ENCODE results near the gene USP15.

The USP15 gene

GRCh38 chr12:62296001-62296400 is 35.8 kb downstream of the USP15 start:
- no peak for DNase-seq (ENCODE audit: low spot score)
- no peak for TF ChIP-seq CTCF (IDR thresholded peaks at IDR 0.05; ENCODE audit: extremely low read depth, missing control alignments)

- TF ChIP-seq CTCF (IDR thresholded peaks at IDR 0.05; ENCODE audit: extremely low read depth, missing control alignments), result no peak
- DNase-seq (ENCODE audit: low spot score), result no peak
These were observed 37.1 kb downstream of the USP15 start for GRCh38 chr12:62297321-62297720.

GRCh38 chr12:62299617-62300016 is 39.4 kb downstream of the USP15 start:
- DNase-seq (ENCODE audit: low spot score), result no peak

GRCh38 chr12:62301080-62301798 is 41.0 kb downstream of the USP15 start:
- TF ChIP-seq CTCF (IDR thresholded peaks at IDR 0.05; ENCODE audit: extremely low read depth, missing control alignments), result no peak
- DNase-seq (ENCODE audit: low spot score), result no peak

More at GRCh38 chr12:62299617-62300016, 39.4 kb downstream of the USP15 start:
- no peak for TF ChIP-seq CTCF (IDR thresholded peaks at IDR 0.05; ENCODE audit: extremely low read depth, missing control alignments)

GRCh38 chr12:62301799-62302133 is 41.6 kb downstream of the USP15 start:
- no peak for TF ChIP-seq CTCF (IDR thresholded peaks at IDR 0.05; ENCODE audit: extremely low read depth, missing control alignments)
- DNase-seq (ENCODE audit: low spot score), result no peak

GRCh38 chr12:62304560-62304959 is 44.4 kb downstream of the USP15 start:
- DNase-seq (ENCODE audit: low spot score), result no peak
- TF ChIP-seq CTCF (IDR thresholded peaks at IDR 0.05; ENCODE audit: extremely low read depth, missing control alignments), result no peak

- DNase-seq (ENCODE audit: low spot score), result no peak
These were observed 45.6 kb downstream of the USP15 start for GRCh38 chr12:62305778-62306177.

More at GRCh38 chr12:62305778-62306177, 45.6 kb downstream of the USP15 start:
- no peak for TF ChIP-seq CTCF (IDR thresholded peaks at IDR 0.05; ENCODE audit: extremely low read depth, missing control alignments)

All from GM20000 (cell line).